Inflammatory macrophage (primary cell): ENCODE results near the gene WRAP53.

ENCODE experiments used
- DNase-seq, 2 donors: peaks; one replicate each; pipeline ENCODE4 v3.0.0-alpha.2; 2020 to 2022

The WRAP53 gene

DNA sequence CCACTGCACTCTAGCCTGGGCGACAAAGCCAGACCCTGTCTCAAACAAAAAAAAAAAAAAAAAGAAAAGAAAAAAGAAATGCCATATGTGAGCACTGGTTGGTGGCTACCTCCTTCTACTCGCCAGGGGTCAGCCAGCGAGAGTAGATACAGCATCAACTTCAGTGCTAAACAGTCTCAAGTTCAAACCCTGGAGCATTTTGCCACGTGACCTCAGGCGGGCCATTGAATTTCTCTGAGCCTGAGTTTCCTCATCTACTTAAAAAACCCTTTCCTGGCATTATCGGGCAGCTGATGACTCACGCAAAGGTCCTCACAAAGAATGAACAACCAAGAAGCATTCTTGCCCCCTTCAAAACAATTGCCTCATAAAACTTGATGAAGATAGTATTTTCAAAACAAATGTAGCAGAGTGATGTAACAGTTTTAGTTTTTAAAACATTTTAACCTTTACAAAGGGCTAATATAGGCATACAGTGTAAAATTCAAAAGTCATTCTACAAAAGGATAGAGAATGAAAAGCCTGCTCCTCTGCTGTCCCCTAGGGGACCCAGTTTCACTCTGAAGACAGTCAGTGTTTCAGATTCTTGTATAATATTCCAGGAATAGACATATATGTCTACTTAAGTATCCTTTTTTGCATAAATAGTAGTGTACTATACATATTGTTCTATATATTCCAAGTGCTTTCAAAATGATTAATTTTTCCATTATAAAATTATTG is 57.6 kb downstream of the WRAP53 start:
- DNase-seq = peak; percentile 51 to 52

DNA sequence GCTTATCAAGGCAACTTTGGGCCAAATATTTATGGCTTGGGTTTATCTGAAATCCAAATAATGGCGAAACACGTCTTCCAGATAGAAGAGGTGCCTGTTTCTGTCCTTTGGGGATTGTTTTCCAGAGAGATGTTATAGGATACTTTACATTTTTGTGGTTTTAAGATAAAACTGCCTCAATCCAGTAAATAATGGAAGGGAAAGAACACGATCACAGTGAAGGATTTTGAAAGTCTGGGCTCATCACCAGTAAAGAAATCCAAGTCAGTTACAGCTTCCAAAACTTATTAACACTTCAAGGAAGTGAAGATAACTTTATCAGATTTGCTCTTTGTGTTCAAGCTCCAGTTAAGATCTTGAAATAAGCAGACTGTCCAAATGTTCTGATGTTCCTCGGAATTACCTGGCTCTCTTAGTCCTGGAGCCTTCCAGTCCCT is 59.4 kb downstream of the WRAP53 start:
- no peak for DNase-seq

DNA sequence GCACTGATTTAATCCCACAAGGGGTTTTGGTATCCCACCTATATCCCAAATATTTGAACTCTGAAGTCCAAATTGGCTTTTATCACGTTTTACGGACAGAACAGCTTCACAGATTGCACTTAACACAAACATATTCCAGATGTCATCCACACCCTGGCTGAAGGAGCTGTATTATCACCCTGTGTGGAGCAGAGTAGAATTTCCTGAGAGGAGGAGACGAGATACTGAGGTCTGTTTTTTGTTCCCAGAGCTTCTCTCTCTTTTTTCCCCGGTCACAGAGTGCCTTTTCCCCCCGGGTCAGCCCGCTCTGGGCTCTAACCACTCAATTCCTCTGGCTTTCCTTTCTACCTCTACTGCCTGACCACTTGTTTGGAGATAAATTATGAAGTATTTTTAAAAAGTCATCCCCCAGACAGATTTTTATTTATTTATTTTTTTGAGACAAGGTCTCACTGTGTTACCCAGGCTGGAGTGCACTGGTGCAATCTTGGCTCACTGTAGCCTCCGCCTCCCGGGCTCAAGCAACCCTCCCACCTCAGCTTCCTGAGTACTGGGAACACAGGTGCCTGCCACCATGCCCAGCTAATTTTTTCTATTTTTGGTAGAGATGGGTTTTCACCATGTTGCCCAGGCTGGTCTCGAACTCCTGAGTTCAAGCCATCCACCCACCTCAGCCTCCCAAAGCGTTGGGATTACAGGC is 59.9 kb downstream of the WRAP53 start:
- DNase-seq = no peak

DNA sequence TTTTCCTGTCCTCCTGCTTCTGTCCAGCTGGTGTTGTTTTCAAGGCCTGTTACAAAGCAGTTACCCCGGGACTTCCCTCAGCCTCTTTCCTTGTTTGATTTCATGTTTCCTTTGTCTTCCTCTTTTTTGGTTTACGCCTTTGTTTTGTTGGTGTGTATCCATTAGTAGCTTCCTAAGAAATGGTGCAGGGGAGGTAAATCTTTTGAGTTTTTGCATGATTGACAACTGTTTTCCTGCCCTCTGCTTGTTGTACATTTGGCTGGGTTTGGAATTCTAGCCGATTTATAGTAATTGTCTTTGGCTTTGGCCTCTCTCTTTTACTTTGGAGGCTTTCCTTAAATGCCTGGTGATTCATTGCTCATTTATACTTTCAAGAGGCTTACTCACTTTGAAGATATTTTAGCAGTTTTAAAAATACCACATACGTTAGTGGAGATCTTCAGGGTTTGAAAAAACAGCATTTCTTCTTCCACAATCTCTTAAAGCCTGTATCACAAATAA is 62.1 kb downstream of the WRAP53 start:
- peak in 1 of 2 donors; percentile 12 for DNase-seq
